HepG2 (cell line): ENCODE results near the gene MXRA7. TPM values are rescaled to one million over a fixed set of nuclear protein-coding genes. Genes with fewer than 3 reads are reported as not detected.

Experiments used
- ARID4A ChIP-seq: sonication (generic); formaldehyde crosslinking; IDR thresholded peaks from 2 replicates; pipeline ENCODE4 v1.5.0; 2020; ENCODE audit warnings: mild to moderate bottlenecking, missing genetic modification reagents, borderline replicate concordance
- ELF3 ChIP-seq: IDR thresholded peaks from 2 replicates; pipeline ENCODE4 v1.6.1; 2016; ENCODE audit warnings: missing genetic modification reagents, missing compliant biosample characterization
- FOXO4 ChIP-seq: sonication (generic); formaldehyde crosslinking; conservative IDR thresholded peaks from 2 replicates; pipeline ENCODE4 v1.8.1; 2023; ENCODE audit warnings: missing genetic modification reagents
- JUND ChIP-seq: sonication (generic); formaldehyde crosslinking; IDR thresholded peaks from 2 replicates; pipeline ENCODE4 v1.8.0; 2022; ENCODE audit warnings: mild to moderate bottlenecking, missing genetic modification reagents
- KLF12 ChIP-seq: sonication (generic); formaldehyde crosslinking; IDR thresholded peaks from 2 replicates; pipeline ENCODE4 v1.4.0; 2020; ENCODE audit warnings: missing genetic modification reagents, borderline replicate concordance
- MEIS1 ChIP-seq: sonication (generic); formaldehyde crosslinking; IDR thresholded peaks from 2 replicates; pipeline ENCODE4 v1.9.0; 2021; ENCODE audit warnings: mild to moderate bottlenecking, missing genetic modification reagents, moderate library complexity, borderline replicate concordance
- MXD4 ChIP-seq: IDR thresholded peaks from 2 replicates; pipeline ENCODE4 v1.6.1; 2016; ENCODE audit warnings: mild to moderate bottlenecking, missing biosample characterization, missing genetic modification reagents
- PAXIP1 ChIP-seq: sonication (generic); formaldehyde crosslinking; conservative IDR thresholded peaks from 2 replicates; pipeline ENCODE4 v1.4.0; 2020; ENCODE audit warnings: mild to moderate bottlenecking, missing genetic modification reagents, moderate library complexity
- REL ChIP-seq: sonication (generic); formaldehyde crosslinking; conservative IDR thresholded peaks from 2 replicates; pipeline ENCODE4 v1.8.0; 2022; ENCODE audit warnings: mild to moderate bottlenecking, missing genetic modification reagents, moderate library complexity
- SALL2 ChIP-seq: sonication (generic); formaldehyde crosslinking; IDR thresholded peaks from 2 replicates; pipeline ENCODE4 v1.8.1; 2023; ENCODE audit warnings: mild to moderate bottlenecking, missing genetic modification reagents, inconsistent platforms
- SPEN ChIP-seq: sonication (generic); formaldehyde crosslinking; IDR thresholded peaks from 2 replicates; pipeline ENCODE4 v1.5.1; 2020; ENCODE audit warnings: low read depth, mild to moderate bottlenecking, missing genetic modification reagents
- SRF ChIP-seq: IDR thresholded peaks from 2 replicates; pipeline ENCODE4 v1.6.1; 2011; ENCODE audit warnings: mild to moderate bottlenecking, low read depth, low read length, moderate library complexity
- TFE3 ChIP-seq: IDR thresholded peaks from 2 replicates; pipeline ENCODE4 v1.6.1; 2016
- YEATS4 ChIP-seq: sonication (generic); formaldehyde crosslinking; IDR thresholded peaks from 2 replicates; pipeline ENCODE4 v1.4.0; 2020; ENCODE audit warnings: missing genetic modification reagents, borderline replicate concordance
- ZBTB7A ChIP-seq: sonication (generic); formaldehyde crosslinking; IDR thresholded peaks from 2 replicates; pipeline ENCODE4 v1.8.0; 2022; ENCODE audit warnings: mild to moderate bottlenecking, missing genetic modification reagents
- ZFY ChIP-seq: sonication (generic); formaldehyde crosslinking; IDR thresholded peaks from 2 replicates; pipeline ENCODE4 v1.4.0; 2020; ENCODE audit warnings: missing genetic modification reagents
- ZNF556 ChIP-seq: sonication (generic); formaldehyde crosslinking; IDR thresholded peaks from 2 replicates; pipeline ENCODE4 v1.4.0; 2020; ENCODE audit warnings: mild to moderate bottlenecking, missing genetic modification reagents, borderline replicate concordance
- ZNF670 ChIP-seq: sonication (generic); formaldehyde crosslinking; IDR thresholded peaks from 2 replicates; pipeline ENCODE4 v1.8.0; 2022; ENCODE audit warnings: mild to moderate bottlenecking, missing genetic modification reagents, borderline replicate concordance
- polyA plus RNA-seq, 8 experiments: library from polyadenylated mRNA; depleted of rRNA in 3 of 8; stranded (reverse) in 7 of 8; unstranded in 1 of 8; fragments of >200 nt; fragmentation: Illumina TruSeq in 4 of 8; extraction: Trizol in 4 of 8; gene quantifications; 2 replicates each; pipeline versions ENCODE4 v1.2.1 to v1.2.3, GENCODE V29; 2011 to 2016; ENCODE audit warnings: low read depth in 4 of 8, missing spikeins in 1 of 8, mixed read lengths in 1 of 8; ENCODE audit not compliant: insufficient read depth in 1 of 8
- total RNA-seq, 5 experiments: library from RNA; depleted of rRNA; stranded (reverse); fragments of >200 nt; fragmentation: Illumina TruSeq; extraction: Trizol; gene quantifications; 2 replicates each; pipeline ENCODE4 v1.2.3, GENCODE V29; 2016; ENCODE audit warnings: low read depth in 1 of 5

MXRA7 gene
- total and polyA plus RNA-seq, 2 of the 13 experiments (the other 11 are each of a cell fraction or from before 2014, with no cell fraction given), result 44.8 to 112 TPM

- peak; percentile 56 for TF ChIP-seq PAXIP1 (CRISPR knock-in tag)
- TF ChIP-seq ZNF556, result peak; percentile 70; the same call in 1 of the 2 replicates
- TF ChIP-seq ZNF670 (CRISPR knock-in tag), result no peak
- 0 out of 2 replicates have a peak, but pooled peaks have one; percentile 34 for TF ChIP-seq ARID4A (CRISPR knock-in tag)
- peak; percentile 17; the same call in 1 of the 2 replicates for TF ChIP-seq ELF3 (CRISPR knock-in tag)
- TF ChIP-seq ZFY (CRISPR knock-in tag), result peak; percentile 50; the same call in 1 of the 2 replicates
- TF ChIP-seq SPEN, result peak; percentile 39; the same call in 1 of the 2 replicates
- peak; percentile 14; the same call in 1 of the 2 replicates for TF ChIP-seq ZBTB7A (CRISPR knock-in tag)
- no peak for TF ChIP-seq TFE3 (CRISPR knock-in tag)
- no peak for TF ChIP-seq MXD4 (CRISPR knock-in tag)
- peak; percentile 40; the same call in 1 of the 2 replicates for TF ChIP-seq YEATS4
- TF ChIP-seq FOXO4 (CRISPR knock-in tag), result no peak
- TF ChIP-seq SALL2 (CRISPR knock-in tag), result peak; percentile 11; the same call in 1 of the 2 replicates
- TF ChIP-seq SRF, result no peak
- TF ChIP-seq MEIS1, result peak; percentile 38; the same call in 1 of the 2 replicates
- peak; percentile 16; the same call in 1 of the 2 replicates for TF ChIP-seq JUND (CRISPR knock-in tag)
- TF ChIP-seq REL, result no peak
- TF ChIP-seq KLF12 (CRISPR knock-in tag), result 0 out of 2 replicates have a peak, but pooled peaks have one; percentile 41
Observed at GRCh38 chr17:76658242-76658662, 52.5 kb downstream of the MXRA7 start (continued).
